ENCODE results near the gene MFAP1. TPM values are rescaled to one million over a fixed set of nuclear protein-coding genes. Genes with fewer than 3 reads are reported as not detected.

The MFAP1 gene
- 21.5 TPM for total RNA-seq

GRCh38 chr15:43824302-43825246 lies at the start of gene MFAP1:
Gene MFAP1, minus strand, starts transcription at chr15:43824690. Its CDS starts 121 bp downstream, at chr15:43824569.

GRCh38 chr15:43826508-43827341 lies 2.2 kb upstream of the MFAP1 start, which contains the start of gene WDR76:
Gene WDR76, plus strand, starts transcription at chr15:43827002. Its CDS starts 31 bp downstream, at chr15:43827033.

GRCh38 chr15:43800286-43801141 lies 24.0 kb downstream of the MFAP1 start, which contains the start of gene HYPK:
Gene HYPK, plus strand, starts transcription at chr15:43800599. Its CDS starts 24 bp downstream, at chr15:43800623.

GRCh38 chr15:43799945-43800285 lies 24.6 kb downstream of the MFAP1 start, which contains the start of gene SERINC4:
Gene SERINC4, minus strand, starts transcription at chr15:43800220. Its CDS starts 234 bp downstream, at chr15:43799986.

GRCh38 chr15:43791993-43792760 lies 32.3 kb downstream of the MFAP1 start, which contains the start of gene SERF2:
Gene SERF2, plus strand, starts transcription at chr15:43792320. Its CDS starts 57 bp downstream, at chr15:43792377.

GRCh38 chr15:43776718-43777266 lies 47.7 kb downstream of the MFAP1 start, which contains the start of gene ELL3:
Gene ELL3, minus strand, starts transcription at chr15:43776966. Its CDS starts 65 bp downstream, at chr15:43776901.

Small RNA genes lying within 50 kb of the gene (small RNA-seq; reads per million reads assigned to genes)
- gene MIR1282 (ENCODE audit: low replicate concordance) (not detected), gene RF00019 (ENCODE audit: low replicate concordance) (not detected)

Other genes starting within 250 kb of the MFAP1 start
- 35.4 TPM for gene PPIP5K1, start 234.5 kb downstream of the MFAP1 start, total RNA-seq
- gene CKMT1B, start 230.7 kb downstream of the MFAP1 start, total RNA-seq = 1.9 TPM
- gene STRC, start 205.9 kb downstream of the MFAP1 start, total RNA-seq = 0.82 TPM
- gene CATSPER2, start 175.8 kb downstream of the MFAP1 start, total RNA-seq = 1.9 TPM
- gene CKMT1A, start 130.8 kb downstream of the MFAP1 start, total RNA-seq = 0.47 TPM
- gene PDIA3, start 78.3 kb downstream of the MFAP1 start, total RNA-seq = 156 TPM
- 3.6 TPM for gene ELL3, start 47.7 kb downstream of the MFAP1 start, total RNA-seq
- gene SERF2, start 32.4 kb downstream of the MFAP1 start, total RNA-seq = 264 TPM
- 0.23 TPM for gene SERINC4, start 24.5 kb downstream of the MFAP1 start, total RNA-seq
- gene HYPK, start 24.1 kb downstream of the MFAP1 start, total RNA-seq = 5.5 TPM
- gene WDR76, start 2.3 kb upstream of the MFAP1 start, total RNA-seq = 8.8 TPM

Data from metanephros (tissue), 2 donors.